Panc1 (cell line): ENCODE measurements around the gene KRTAP16-1. TPM values are rescaled to one million over a fixed set of nuclear protein-coding genes. Genes with fewer than 3 reads are reported as not detected.
"Not testable (repeated sequence)": the region's sequence is repeated elsewhere in the genome, so short reads cannot be mapped to it uniquely, and the experiment has no call there.

ENCODE experiments used
- ATAC-seq: fragments of 200-7000 bp; cut with Tn5 transposase; 2 replicates; pipeline ENCODE4 v1.9.1; 2020; ENCODE audit warnings: mild to moderate bottlenecking, moderate library complexity
- BruUV-seq: library from RNA; stranded (reverse); fragments of 400-500 nt; replicated peaks from 2 replicates; lab custom pipeline; 2021; lab: Mats Ljungman, UMichigan
- CTCF ChIA-PET: fragments of 300-600 bp; sonication (Branson Sonifier 250); formaldehyde crosslinking; loops from one replicate; lab custom pipeline; 2022; ENCODE audit warnings: antibody characterized with exemption; lab: Charles Lee
- POLR2A ChIA-PET: fragments of 300-600 bp; sonication (Branson Sonifier 250); formaldehyde crosslinking; loops from one replicate; lab custom pipeline; 2022; ENCODE audit warnings: antibody characterized with exemption; lab: Charles Lee
- DNase-seq: peaks from one replicate; pipeline ENCODE4 v3.0.0-alpha.2; 2010; ENCODE audit warnings: low read depth, low spot score
- H3K27ac ChIP-seq: 2 replicates; pipeline ENCODE4 v1.5.1; 2011; ENCODE audit warnings: mild to moderate bottlenecking, low read length, inconsistent platforms
- H3K27me3 ChIP-seq: fragments of 200-500 bp; sonication (Bioruptor generic); 2 replicates; pipeline ENCODE4 v1.6.0; 2014; ENCODE audit warnings: low read length, inconsistent platforms; ENCODE audit not compliant: control insufficient read depth, insufficient read depth
- H3K36me3 ChIP-seq: fragments of 200-500 bp; sonication (Bioruptor generic); 2 replicates; pipeline ENCODE4 v1.5.1; 2014; ENCODE audit warnings: inconsistent platforms, mild to moderate bottlenecking, low read length, moderate library complexity; ENCODE audit not compliant: control insufficient read depth, insufficient read depth
- H3K4me1 ChIP-seq: 2 replicates; pipeline ENCODE4 v1.5.1; 2011; ENCODE audit warnings: inconsistent platforms, mild to moderate bottlenecking, low read length, moderate library complexity; ENCODE audit not compliant: control insufficient read depth, insufficient read depth
- H3K4me3 ChIP-seq, 2 experiments: 2 replicates each; pipeline ENCODE4 v1.5.1; 2011 to 2012; ENCODE audit warnings: low read depth in 2 of 2, low read length in 2 of 2, mild to moderate bottlenecking in 2 of 2, inconsistent platforms in 1 of 2, moderate library complexity in 1 of 2
- H3K9me3 ChIP-seq: fragments of 200-500 bp; sonication (Bioruptor generic); 2 replicates; pipeline ENCODE4 v1.5.1; 2014; ENCODE audit warnings: low read depth, mild to moderate bottlenecking, inconsistent platforms, low read length, moderate library complexity; ENCODE audit not compliant: control insufficient read depth, insufficient read depth
- CTCF ChIP-seq: fragments of 450-650 bp; IDR thresholded peaks from 2 replicates; pipeline ENCODE4 v1.5.1; 2017; ENCODE audit warnings: mild to moderate bottlenecking
- POLR2AphosphoS5 ChIP-seq: IDR thresholded peaks from 2 replicates; pipeline ENCODE4 v1.6.1; 2012; ENCODE audit warnings: mild to moderate bottlenecking, low read depth, low read length, moderate library complexity
- REST ChIP-seq, 2 experiments: IDR thresholded peaks; 2 replicates each; pipeline ENCODE4 v1.6.1; 2011 to 2012; ENCODE audit warnings: low read depth in 2 of 2, control low read depth in 1 of 2, low read length in 1 of 2, mild to moderate bottlenecking in 1 of 2, moderate library complexity in 1 of 2; ENCODE audit not compliant: insufficient read depth in 1 of 2
- SIN3A ChIP-seq: IDR thresholded peaks from 2 replicates; pipeline ENCODE4 v1.6.1; 2012; ENCODE audit warnings: low read depth, mild to moderate bottlenecking, low read length, moderate library complexity, borderline replicate concordance; ENCODE audit not compliant: insufficient read depth
- TCF7L2 ChIP-seq: IDR thresholded peaks from 2 replicates; pipeline ENCODE4 v1.6.1; 2011; ENCODE audit warnings: mild to moderate bottlenecking, low read depth, low read length, inconsistent platforms
- in situ Hi-C: cut with HindIII; loops from 2 replicates; pipeline ENCODE4 v1.10.0; 2016; ENCODE audit warnings: low sequenced_read_pairs, low pct_unique_long_range_greater_than_20kb
- intact Hi-C: fragments of 100-400 bp; cut with micrococcal nuclease; formaldehyde crosslinking; loops from one replicate; pipeline ENCODE4 v1.10.0; 2022; ENCODE audit not compliant: unreplicated experiment
- total RNA-seq: library from RNA; stranded (reverse); gene quantifications from one replicate; pipeline ENCODE4 v1.2.1, GENCODE V29; 2021; ENCODE audit not compliant: unreplicated experiment

KRTAP16-1 gene
- total RNA-seq, 1 experiment from 2014 or later, result not detected

- CTCF ChIA-PET, result no interaction called here
- Histone ChIP-seq H3K36me3 (no peaks in the 10 kb centered on the region), H3K9me3 (no peaks in the 10 kb centered on the region), H3K27ac (no peak overlapping the region), H3K4me3 (no peak overlapping the region), H3K4me1 (no peaks in the 10 kb centered on the region), H3K27me3 (no peaks in the 10 kb centered on the region; the same call in 1 of the 2 replicates)
- POLR2A ChIA-PET, result no interaction called here
- no TSS peak for BruUV-seq
- in situ Hi-C loops, result no loop called here
- ATAC-seq (no peak), DNase-seq (no peak)
- TF ChIP-seq REST (IDR thresholded peaks at IDR 0.05; ENCODE audit: insufficient read depth in 1 of 2, low read depth in 2 of 2, low read length in 1 of 2), result peak; percentile 82 to 85
- TF ChIP-seq CTCF, result no peak
- no peak for TF ChIP-seq TCF7L2
- intact Hi-C loops, result no loop called here
These were observed 43.7 kb upstream of the KRTAP16-1 start for GRCh38 chr17:41352597-41353366.

GRCh38 chr17:41351177-41351576 is 42.1 kb upstream of the KRTAP16-1 start:
- no peak for TF ChIP-seq POLR2AphosphoS5
- no peak for TF ChIP-seq REST (IDR thresholded peaks at IDR 0.05; ENCODE audit: insufficient read depth in 1 of 2, low read depth in 2 of 2, low read length in 1 of 2)
- TF ChIP-seq SIN3A, result no peak
- no peak for TF ChIP-seq CTCF
- TF ChIP-seq TCF7L2, result no peak
- H3K4me1 ChIP-seq, result no peaks in the 10 kb centered on the region
- no peaks in the 10 kb centered on the region; the same call in 1 of the 2 replicates for H3K27me3 ChIP-seq
- in situ Hi-C loops, result no loop called here
- intact Hi-C loops, result no loop called here
- POLR2A ChIA-PET, result no interaction called here
- CTCF ChIA-PET, result no interaction called here
- H3K36me3 ChIP-seq, result no peaks in the 10 kb centered on the region
- H3K9me3 ChIP-seq, result no peaks in the 10 kb centered on the region
- H3K27ac ChIP-seq, result no peak overlapping the region
- no TSS peak for BruUV-seq
- DNase-seq (no peak), ATAC-seq (no peak)
- no peak overlapping the region for H3K4me3 ChIP-seq

- H3K36me3 ChIP-seq, ATAC-seq, BruUV-seq, CTCF ChIA-PET, H3K4me1 ChIP-seq, POLR2A ChIA-PET, H3K9me3 ChIP-seq, DNase-seq, H3K4me3 ChIP-seq, H3K27me3 ChIP-seq, in situ Hi-C loops, intact Hi-C loops, H3K27ac ChIP-seq: not testable (repeated sequence)
These were observed 41.3 kb upstream of the KRTAP16-1 start, which contains the start of gene KRT33A for GRCh38 chr17:41350381-41350878. TSS of gene KRT33A (minus strand) at chr17:41350828. CDS start at chr17:41350767, 61 bp downstream.
